Parathyroid adenoma (tissue), 2 donors: ENCODE results near the gene CLCN7.
"Not testable (repeated sequence)": the region's sequence is repeated elsewhere in the genome, so short reads cannot be mapped to it uniquely, and the experiment has no call there.

Experiments
- H2AFZ ChIP-seq: fragments of 300-600 bp; sonication (generic); one replicate; pipeline ENCODE4 v1.7.0; 2017; ENCODE audit warnings: antibody characterized with exemption, mild to moderate bottlenecking
- H3K27ac ChIP-seq: fragments of 300-600 bp; sonication (generic); one replicate; pipeline ENCODE4 v1.7.0; 2017
- H3K27me3 ChIP-seq: fragments of 300-600 bp; sonication (generic); one replicate; pipeline ENCODE4 v1.7.0; 2017; ENCODE audit warnings: low read length; ENCODE audit not compliant: control insufficient read depth, insufficient read depth
- H3K36me3 ChIP-seq: fragments of 300-600 bp; sonication (generic); one replicate; pipeline ENCODE4 v1.7.0; 2017; ENCODE audit warnings: low read length; ENCODE audit not compliant: control insufficient read depth, insufficient read depth
- H3K4me1 ChIP-seq: fragments of 300-600 bp; sonication (generic); one replicate; pipeline ENCODE4 v1.7.0; 2017; ENCODE audit warnings: control low read depth
- H3K4me2 ChIP-seq: fragments of 300-600 bp; sonication (generic); one replicate; pipeline ENCODE4 v1.7.0; 2017; ENCODE audit warnings: low read length
- H3K4me3 ChIP-seq: fragments of 300-600 bp; sonication (generic); one replicate; pipeline ENCODE4 v1.7.0; 2017; ENCODE audit warnings: low read depth, low read length
- H3K79me2 ChIP-seq: fragments of 300-600 bp; sonication (generic); one replicate; pipeline ENCODE4 v1.7.0; 2017; ENCODE audit warnings: control low read depth
- H3K9ac ChIP-seq: fragments of 300-600 bp; sonication (generic); one replicate; pipeline ENCODE4 v1.7.0; 2017; ENCODE audit warnings: mild to moderate bottlenecking
- H3K9me3 ChIP-seq: fragments of 300-600 bp; sonication (generic); one replicate; pipeline ENCODE4 v1.7.0; 2017; ENCODE audit warnings: low read length; ENCODE audit not compliant: control insufficient read depth
- CTCF ChIP-seq: fragments of 300-600 bp; sonication (generic); IDR thresholded peaks from one replicate; pipeline ENCODE4 v1.7.0; 2017; ENCODE audit warnings: antibody characterized with exemption, mild to moderate bottlenecking
- donor health status: primary hyperparathyroidism.

The CLCN7 gene

GRCh38 chr16:1469693-1470201 is 5.1 kb downstream of the CLCN7 start:
- Histone ChIP-seq H3K4me1 (peaks cover 4% of the 10 kb centered on the region), H3K9me3 (no peaks in the 10 kb centered on the region), H3K9ac (no peak overlapping the region), H3K27me3 (no peaks in the 10 kb centered on the region), H2AFZ (no peak overlapping the region), H3K36me3 (no peaks in the 10 kb centered on the region), H3K27ac (no peak overlapping the region), H3K79me2 (peaks cover 44% of the 10 kb centered on the region), H3K4me2 (no peak overlapping the region), H3K4me3 (no peak overlapping the region)
- no peak for TF ChIP-seq CTCF

GRCh38 chr16:1469141-1469540 is 5.7 kb downstream of the CLCN7 start:
- not testable (repeated sequence) for H3K27ac ChIP-seq, H3K9me3 ChIP-seq, H3K9ac ChIP-seq, H2AFZ ChIP-seq, H3K27me3 ChIP-seq, H3K36me3 ChIP-seq, H3K4me3 ChIP-seq, H3K4me2 ChIP-seq, H3K4me1 ChIP-seq
- H3K79me2 ChIP-seq, result peaks cover 40% of the 10 kb centered on the region

DNA sequence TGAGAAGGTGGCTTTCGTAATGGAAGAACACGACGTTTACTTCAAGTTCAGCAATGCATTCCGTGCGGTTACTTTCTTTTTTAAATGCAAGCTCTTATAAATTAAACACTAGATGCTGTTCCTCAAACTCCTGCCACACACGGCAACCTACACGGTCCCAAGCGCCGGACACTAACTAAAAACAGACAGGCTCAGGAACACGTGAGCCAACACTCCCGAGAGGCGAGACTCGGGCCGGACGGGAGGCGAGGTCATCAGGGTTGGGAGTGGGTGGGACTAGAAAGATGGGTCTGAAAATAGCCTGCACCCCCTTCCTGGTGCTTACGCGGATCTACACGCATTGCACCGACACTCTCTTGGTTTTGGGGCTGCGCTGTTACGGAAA is 6.4 kb downstream of the CLCN7 start:
- Histone ChIP-seq H3K9me3 (no peaks in the 10 kb centered on the region), H2AFZ (no peak overlapping the region), H3K79me2 (peaks cover 33% of the 10 kb centered on the region), H3K4me1 (peaks cover under 1% of the 10 kb centered on the region), H3K36me3 (no peaks in the 10 kb centered on the region), H3K27me3 (no peaks in the 10 kb centered on the region), H3K4me2 (no peak overlapping the region), H3K9ac (no peak overlapping the region), H3K27ac (no peak overlapping the region), H3K4me3 (no peak overlapping the region)
- no peak for TF ChIP-seq CTCF

DNA sequence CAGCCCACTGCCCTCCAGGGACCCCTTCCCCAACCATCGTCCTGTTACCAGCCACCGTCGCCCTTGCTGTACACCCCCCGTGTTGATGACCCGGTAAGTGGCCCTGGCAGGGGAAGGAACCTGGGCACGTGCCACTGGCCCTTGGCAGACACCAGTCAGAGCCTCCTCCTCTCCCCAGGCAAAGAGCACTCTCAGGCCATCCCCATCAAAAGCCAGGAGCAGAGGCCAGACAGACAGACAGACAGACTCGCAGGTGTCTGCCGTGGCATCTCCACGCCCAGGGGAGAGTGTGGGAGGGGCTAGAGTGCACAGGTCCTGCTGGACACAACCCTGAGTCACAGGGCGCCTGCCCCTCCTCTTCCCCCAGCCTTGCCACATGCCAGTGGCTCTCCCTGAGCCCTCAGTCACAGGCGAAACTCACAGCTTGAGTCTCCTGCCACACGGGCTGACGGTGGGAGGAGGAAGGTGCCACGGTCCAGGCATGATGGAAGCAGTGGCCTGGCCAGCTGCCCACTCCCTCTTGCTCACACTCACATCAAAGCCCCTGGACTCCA is 7.8 kb downstream of the CLCN7 start:
- Histone ChIP-seq H3K36me3 (no peaks in the 10 kb centered on the region), H3K4me3 (no peak overlapping the region), H3K79me2 (peaks cover 32% of the 10 kb centered on the region), H2AFZ (no peak overlapping the region), H3K4me1 (no peaks in the 10 kb centered on the region), H3K27me3 (no peaks in the 10 kb centered on the region), H3K4me2 (no peak overlapping the region), H3K9me3 (no peaks in the 10 kb centered on the region), H3K27ac (no peak overlapping the region), H3K9ac (no peak overlapping the region)
- TF ChIP-seq CTCF, result no peak

DNA sequence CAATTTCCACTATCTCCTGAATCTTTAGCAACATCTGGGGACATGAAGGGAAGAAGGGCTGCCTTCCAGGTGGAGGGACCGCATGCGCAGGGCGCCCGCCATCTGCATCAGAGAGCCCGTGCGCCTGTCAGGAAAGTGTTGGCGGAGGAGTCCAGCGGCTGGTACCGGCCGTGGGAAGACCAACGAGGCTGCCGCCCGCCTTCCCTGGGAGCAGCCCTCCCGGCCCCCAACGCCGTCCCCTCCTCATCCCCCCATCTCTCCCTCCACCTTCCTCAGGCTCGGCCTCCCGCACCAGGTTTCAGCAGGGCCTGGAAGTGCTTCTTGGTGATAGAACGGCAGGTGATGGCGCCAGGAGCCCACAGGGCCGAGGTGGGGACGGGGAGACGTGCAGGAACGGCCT is 8.8 kb downstream of the CLCN7 start:
- peaks cover 34% of the 10 kb centered on the region for H3K79me2 ChIP-seq
- no peaks in the 10 kb centered on the region for H3K27me3 ChIP-seq
- H3K36me3 ChIP-seq, result no peaks in the 10 kb centered on the region
- H3K9me3 ChIP-seq, result no peaks in the 10 kb centered on the region
- H2AFZ ChIP-seq, result no peak overlapping the region
- TF ChIP-seq CTCF, result no peak
- no peak overlapping the region for H3K9ac ChIP-seq
- no peak overlapping the region for H3K27ac ChIP-seq
- H3K4me1 ChIP-seq, result no peaks in the 10 kb centered on the region
- H3K4me3 ChIP-seq, result no peak overlapping the region
- H3K4me2 ChIP-seq, result no peak overlapping the region
